DOHH2 (cell line): Measurements from ENCODE around the gene CAV3.
A peak's percentile ranks its signal among the peaks of the same experiment; 100 is the strongest.
"Not testable (repeated sequence)": the region's sequence is repeated elsewhere in the genome, so short reads cannot be mapped to it uniquely, and the experiment has no call there.

ENCODE experiments used
- H3F3A ChIP-seq: fragments of 200-600 bp; sonication (generic), shearing (Covaris generic); 2 replicates; pipeline ENCODE4 v1.6.0; 2016; ENCODE audit warnings: antibody characterized with exemption, mild to moderate bottlenecking; ENCODE audit not compliant: control insufficient read depth, insufficient read depth
- H3K27ac ChIP-seq: fragments of 200-600 bp; sonication (generic); 2 replicates; pipeline ENCODE4 v1.5.1; 2014; ENCODE audit warnings: low read depth, mild to moderate bottlenecking, low read length, moderate library complexity
- H3K27me3 ChIP-seq: fragments of 200-600 bp; sonication (generic); 2 replicates; pipeline ENCODE4 v1.6.1; 2014; ENCODE audit warnings: mild to moderate bottlenecking, low read length, mixed read lengths; ENCODE audit not compliant: control insufficient read depth
- H3K36me3 ChIP-seq: fragments of 200-600 bp; sonication (generic); 2 replicates; pipeline ENCODE4 v1.6.1; 2014; ENCODE audit warnings: mild to moderate bottlenecking, low read length, moderate library complexity, mixed read lengths; ENCODE audit not compliant: control insufficient read depth
- H3K4me1 ChIP-seq: fragments of 200-600 bp; sonication (generic); 2 replicates; pipeline ENCODE4 v1.6.1; 2014; ENCODE audit warnings: mild to moderate bottlenecking, low read length, mixed read lengths; ENCODE audit not compliant: control insufficient read depth
- H3K4me2 ChIP-seq: fragments of 200-600 bp; sonication (generic); 2 replicates; pipeline ENCODE4 v1.6.0; 2014; ENCODE audit warnings: mild to moderate bottlenecking, low read length, moderate library complexity
- H3K4me3 ChIP-seq: fragments of 200-600 bp; sonication (generic); 2 replicates; pipeline ENCODE4 v1.5.1; 2014; ENCODE audit warnings: mild to moderate bottlenecking, low read length, mixed read lengths
- H3K79me2 ChIP-seq: fragments of 200-600 bp; sonication (generic); 2 replicates; pipeline ENCODE4 v1.6.1; 2014; ENCODE audit warnings: mild to moderate bottlenecking, low read length, mixed read lengths; ENCODE audit not compliant: control insufficient read depth
- H3K9me2 ChIP-seq: fragments of 200-600 bp; sonication (generic); replicated peaks from 2 replicates; pipeline ENCODE4 v1.6.1; 2014; ENCODE audit warnings: mild to moderate bottlenecking, low read length, mixed read lengths; ENCODE audit not compliant: control insufficient read depth
- H3K9me3 ChIP-seq: fragments of 200-600 bp; sonication (generic); 2 replicates; pipeline ENCODE4 v1.6.1; 2014; ENCODE audit warnings: antibody characterized with exemption, low read length, mixed read lengths; ENCODE audit not compliant: control insufficient read depth, insufficient read depth
- H4K20me1 ChIP-seq: fragments of 200-600 bp; sonication (generic); 2 replicates; pipeline ENCODE4 v1.6.0; 2014; ENCODE audit warnings: low read depth, mild to moderate bottlenecking, antibody characterized with exemption, low read length, moderate library complexity; ENCODE audit not compliant: control insufficient read depth, insufficient read depth
- CTCF ChIP-seq: fragments of 200-600 bp; sonication (generic); IDR thresholded peaks from one replicate; pipeline ENCODE4 v1.5.1; 2014; ENCODE audit warnings: antibody characterized with exemption, mild to moderate bottlenecking, low read depth, low read length; ENCODE audit not compliant: poor library complexity, severe bottlenecking
- EZH2phosphoT487 ChIP-seq: fragments of 200-600 bp; sonication (generic); IDR thresholded peaks from 2 replicates; pipeline ENCODE4 v1.6.1; 2017; ENCODE audit warnings: borderline replicate concordance, mild to moderate bottlenecking, antibody characterized with exemption, low read length, moderate library complexity, mixed read lengths

The CAV3 gene

GRCh38 chr3:8712045-8712907, 21.3 kb upstream of the CAV3 start:
- Histone ChIP-seq H3K27ac (no peak overlapping the region), H3K36me3 (no peaks in the 10 kb centered on the region), H3K4me2 (no peak overlapping the region), H4K20me1 (no peaks in the 10 kb centered on the region), H3K9me3 (no peaks in the 10 kb centered on the region), H3K4me1 (no peaks in the 10 kb centered on the region), H3K4me3 (no peak overlapping the region), H3K9me2 (no peaks in the 10 kb centered on the region), H3F3A (no peaks in the 10 kb centered on the region), H3K27me3 (no peaks in the 10 kb centered on the region), H3K79me2 (no peaks in the 10 kb centered on the region)
- TF ChIP-seq CTCF (no peak), EZH2phosphoT487 (no peak)

GRCh38 chr3:8712908-8713255, 20.7 kb upstream of the CAV3 start:
- Histone ChIP-seq H3K4me3 (no peak overlapping the region), H3F3A (no peaks in the 10 kb centered on the region), H3K27me3 (no peaks in the 10 kb centered on the region), H3K9me3 (no peaks in the 10 kb centered on the region), H4K20me1 (no peaks in the 10 kb centered on the region), H3K4me2 (no peak overlapping the region), H3K9me2 (no peaks in the 10 kb centered on the region), H3K36me3 (no peaks in the 10 kb centered on the region), H3K27ac (no peak overlapping the region), H3K4me1 (no peaks in the 10 kb centered on the region), H3K79me2 (no peaks in the 10 kb centered on the region)
- TF ChIP-seq CTCF (no peak), EZH2phosphoT487 (no peak)

- no peaks in the 10 kb centered on the region for H3K27me3 ChIP-seq
- no peak overlapping the region for H3K27ac ChIP-seq
Observed at GRCh38 chr3:8713901-8714759, 19.5 kb upstream of the CAV3 start.

GRCh38 chr3:8715757-8716156, 17.8 kb upstream of the CAV3 start:
- H3K4me1 ChIP-seq, H3K4me2 ChIP-seq, H3K79me2 ChIP-seq, H3F3A ChIP-seq, H3K9me2 ChIP-seq, H3K4me3 ChIP-seq, H3K27ac ChIP-seq, H3K27me3 ChIP-seq, H4K20me1 ChIP-seq, H3K9me3 ChIP-seq, H3K36me3 ChIP-seq: not testable (repeated sequence)

More at GRCh38 chr3:8713901-8714759, 19.5 kb upstream of the CAV3 start:
- Histone ChIP-seq H3K9me3 (no peaks in the 10 kb centered on the region), H3K79me2 (no peaks in the 10 kb centered on the region), H3K4me3 (no peak overlapping the region), H3K4me2 (no peak overlapping the region), H3F3A (no peaks in the 10 kb centered on the region), H4K20me1 (no peaks in the 10 kb centered on the region), H3K36me3 (no peaks in the 10 kb centered on the region), H3K9me2 (no peaks in the 10 kb centered on the region), H3K4me1 (no peaks in the 10 kb centered on the region)
- TF ChIP-seq CTCF (peak; percentile 42), EZH2phosphoT487 (no peak)
